ENCODE data around the gene RUBCNL. TPM values are rescaled to one million over a fixed set of nuclear protein-coding genes. Genes with fewer than 3 reads are reported as not detected.

The RUBCNL gene
- total RNA-seq, 1 experiment from 2014 or later = 0.42 TPM

DNA sequence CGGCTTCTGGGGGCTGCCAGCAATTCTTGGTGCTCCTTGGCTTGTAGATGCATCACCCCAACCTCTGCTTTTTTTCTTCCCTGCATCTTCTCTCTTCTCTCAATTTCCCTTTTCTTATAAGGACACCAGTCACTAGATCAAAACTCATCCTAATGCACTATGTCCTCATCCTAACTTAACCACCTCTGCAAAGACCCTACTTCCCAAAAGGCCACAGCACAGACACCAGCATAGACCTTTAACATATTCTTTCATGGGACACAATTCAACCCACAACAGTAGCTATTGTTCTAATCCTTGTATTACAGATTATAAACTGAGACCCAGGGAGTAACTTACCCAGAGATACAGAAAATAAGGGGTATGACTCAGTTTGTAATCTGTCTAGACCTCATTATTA lies 47.0 kb downstream of the RUBCNL start:
- TF ChIP-seq ZBTB33 (IDR thresholded peaks at IDR 0.05; ENCODE audit: extremely low read depth, insufficient replicate concordance, low read length) (no peak), CTCF (IDR thresholded peaks at IDR 0.05 in 2 of 3, conservative IDR thresholded peaks at IDR 0.05 in 1 of 3; ENCODE audit: borderline replicate concordance in 1 of 3, insufficient read depth in 1 of 3, low read depth in 2 of 3, low read length in 2 of 3) (no peak), EZH2phosphoT487 (IDR thresholded peaks at IDR 0.05; ENCODE audit: borderline replicate concordance) (no peak)
- TF ChIP-seq, protein P1, sequence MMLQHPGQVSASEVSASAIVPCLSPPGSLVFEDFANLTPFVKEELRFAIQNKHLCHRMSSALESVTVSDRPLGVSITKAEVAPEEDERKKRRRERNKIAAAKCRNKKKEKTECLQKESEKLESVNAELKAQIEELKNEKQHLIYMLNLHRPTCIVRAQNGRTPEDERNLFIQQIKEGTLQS (IDR thresholded peaks at IDR 0.05) = no peak
- no peaks in the 10 kb centered on the region for H3K9me3 ChIP-seq (ENCODE audit: control insufficient read depth in 1 of 2, insufficient read depth in 1 of 2, low read depth in 1 of 2, low read length in 2 of 2)
- H4K20me1 ChIP-seq (ENCODE audit: insufficient read depth) = no peaks in the 10 kb centered on the region
- ChIA-PET CTCF (no interaction called here), RAD21 (ENCODE audit: low non-redundant PET in 1 of 2, low total read pairs in 2 of 2, uncharacterized antibody in 2 of 2, unreplicated experiment in 2 of 2) (no interaction called here), POLR2A (no interaction called here)
- no peak overlapping the region for H2AFZ ChIP-seq (ENCODE audit: low read depth, low read length, poor library complexity, severe bottlenecking)
- no peak overlapping the region for H3K4me2 ChIP-seq (ENCODE audit: low read length)
- no peaks in the 10 kb centered on the region for H3K79me2 ChIP-seq (ENCODE audit: insufficient read depth, low read length)
- no peaks in the 10 kb centered on the region for H3K36me3 ChIP-seq (ENCODE audit: control insufficient read depth in 1 of 2, insufficient read depth in 2 of 2, low read length in 2 of 2)
- H3K27ac ChIP-seq (ENCODE audit: low read depth, low read length) = no peak overlapping the region
- no peak for DNase-seq (ENCODE audit: low read depth, low spot score)
- no peaks in the 10 kb centered on the region for H3K9me2 ChIP-seq (ENCODE audit: insufficient read depth)
- no peaks in the 10 kb centered on the region for H3K4me1 ChIP-seq (ENCODE audit: control insufficient read depth in 1 of 2, insufficient read depth in 2 of 2, low read length in 2 of 2)
- H3K4me3 ChIP-seq (replicated peaks in 1 of 2; ENCODE audit: low read depth in 1 of 2, low read length in 2 of 2) = no peak overlapping the region
- ATAC-seq = no peak
- BruUV-seq (replicated peaks) = no TSS peak
- no peaks in the 10 kb centered on the region for H3K27me3 ChIP-seq (ENCODE audit: insufficient read depth, low read length)
- intact Hi-C loops (cut with micrococcal nuclease) = no loop called here
- no peak overlapping the region for H3K9ac ChIP-seq (ENCODE audit: low read length)
